Fibroblast of the conjunctiva (primary cell): ENCODE data around the gene CFAP161.

Experiments
- DNase-seq: peaks from one replicate; pipeline ENCODE4 v3.0.0-alpha.2; 2010; ENCODE audit warnings: low read depth

CFAP161 gene, protein sequence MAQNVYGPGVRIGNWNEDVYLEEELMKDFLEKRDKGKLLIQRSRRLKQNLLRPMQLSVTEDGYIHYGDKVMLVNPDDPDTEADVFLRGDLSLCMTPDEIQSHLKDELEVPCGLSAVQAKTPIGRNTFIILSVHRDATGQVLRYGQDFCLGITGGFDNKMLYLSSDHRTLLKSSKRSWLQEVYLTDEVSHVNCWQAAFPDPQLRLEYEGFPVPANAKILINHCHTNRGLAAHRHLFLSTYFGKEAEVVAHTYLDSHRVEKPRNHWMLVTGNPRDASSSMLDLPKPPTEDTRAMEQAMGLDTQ

DNA sequence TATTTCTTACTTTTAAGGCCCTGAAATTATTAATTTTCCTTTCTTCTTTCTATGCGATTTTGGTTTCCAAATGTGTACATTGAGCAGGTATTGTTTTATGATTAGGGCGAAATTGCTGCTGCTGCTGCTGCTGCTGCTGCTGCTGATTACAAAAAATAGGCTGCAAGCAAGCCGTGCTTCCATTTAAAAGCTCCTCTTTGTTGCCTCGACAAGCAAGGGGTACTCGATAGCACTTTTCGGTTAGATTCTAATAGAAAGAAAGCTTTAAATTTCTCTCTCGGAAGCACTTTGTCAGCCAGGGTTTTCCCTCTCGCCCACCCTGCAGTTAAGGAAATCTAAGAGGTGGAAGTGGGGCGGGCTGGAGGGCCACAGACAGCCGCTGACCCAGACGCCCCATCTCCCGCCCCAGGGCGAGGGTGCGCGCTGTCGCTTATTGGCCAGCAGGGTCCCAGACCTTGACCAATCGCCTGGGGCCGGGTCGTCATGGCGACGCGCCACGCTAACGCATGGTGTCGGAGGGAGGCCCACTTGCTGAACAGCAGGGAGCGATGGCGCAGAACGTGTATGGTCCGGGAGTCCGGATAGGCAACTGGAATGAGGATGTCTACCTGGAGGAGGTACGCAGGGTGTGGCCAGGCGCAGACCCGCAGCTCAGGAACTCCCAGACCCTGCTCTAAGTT lies at the start of gene CFAP161:
Gene CFAP161, plus strand, starts transcription at position 489 of the 680 bp plus-strand sequence. Its CDS starts 60 bp downstream, at position 549.
- DNase-seq, result no peak

DNA sequence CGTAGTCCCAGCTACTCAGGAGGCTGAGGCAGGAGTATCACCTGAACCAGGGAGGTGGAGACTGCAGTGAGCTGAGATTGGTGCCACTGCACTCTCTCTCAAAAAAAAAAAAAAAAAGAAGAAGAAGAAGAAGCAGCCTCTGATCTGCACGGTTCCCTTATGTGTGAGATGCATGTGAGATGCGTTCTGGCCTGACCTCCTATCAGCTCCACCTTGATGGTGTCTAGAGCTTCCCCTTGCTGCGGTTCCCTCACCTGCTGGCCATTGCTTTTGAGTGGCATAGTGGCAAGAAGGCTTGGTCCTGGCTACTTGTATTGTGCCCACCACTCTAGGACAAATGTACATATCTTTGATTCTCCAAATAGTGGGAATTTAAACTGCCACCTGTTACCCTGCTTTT lies 49.4 kb upstream of the CFAP161 start:
- DNase-seq, result no peak

DNA sequence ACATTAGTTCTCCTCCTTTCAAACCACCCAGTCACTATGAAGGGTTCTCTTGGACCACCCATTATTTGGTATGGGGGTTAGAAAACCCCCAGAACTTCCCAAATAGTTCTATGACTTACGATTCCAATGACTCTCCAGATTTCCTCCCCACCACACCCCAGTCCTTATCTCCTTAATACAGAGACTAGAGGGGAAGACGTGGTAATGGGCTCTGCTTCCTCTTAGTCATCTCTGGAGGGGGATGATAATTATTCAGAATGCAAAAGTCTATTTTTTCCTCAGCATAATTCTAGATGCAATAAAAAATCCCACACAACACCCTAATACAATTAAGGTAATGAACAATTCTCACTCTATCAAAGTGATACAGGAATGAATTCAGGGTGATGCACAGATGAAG lies 48.9 kb upstream of the CFAP161 start:
- DNase-seq, result no peak

DNA sequence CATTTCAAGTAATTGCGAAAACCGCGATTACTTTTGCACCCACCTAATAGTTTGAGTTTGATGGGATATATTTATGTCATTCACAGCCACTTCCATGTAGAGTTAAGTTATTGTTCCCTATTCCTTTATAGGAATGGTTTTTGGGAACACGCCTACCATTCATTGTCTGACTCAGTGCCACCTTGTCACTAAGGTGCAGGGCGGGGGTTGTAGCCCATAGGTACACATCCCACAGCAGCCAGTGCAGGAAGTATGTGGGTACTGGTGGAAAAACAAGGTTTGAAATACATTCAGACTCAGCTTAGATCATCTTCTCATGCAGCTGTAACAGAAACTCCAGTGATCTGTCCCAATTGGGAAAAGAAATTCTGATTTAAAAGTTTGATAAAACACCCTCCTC lies 48.2 kb upstream of the CFAP161 start:
- no peak for DNase-seq

DNA sequence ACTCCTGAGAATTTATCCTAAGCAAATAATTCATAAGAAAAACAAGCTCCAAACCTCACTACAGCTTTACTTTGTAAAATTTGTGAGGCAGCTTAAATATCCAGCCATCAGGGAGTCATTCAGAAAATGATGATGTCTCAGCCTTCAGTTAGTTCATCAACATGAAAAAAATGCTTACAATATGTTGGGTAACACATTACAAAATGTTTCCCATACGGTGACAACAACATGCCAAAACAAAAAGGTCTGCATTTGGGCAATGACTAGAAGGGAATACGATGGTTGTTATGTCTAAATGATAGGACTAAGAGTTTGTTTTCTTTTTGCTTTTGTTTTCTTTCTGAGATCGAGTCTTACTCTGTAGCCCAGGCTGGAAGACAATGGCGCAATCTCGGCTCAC lies 47.0 kb upstream of the CFAP161 start:
- peak; percentile 17 for DNase-seq

DNA sequence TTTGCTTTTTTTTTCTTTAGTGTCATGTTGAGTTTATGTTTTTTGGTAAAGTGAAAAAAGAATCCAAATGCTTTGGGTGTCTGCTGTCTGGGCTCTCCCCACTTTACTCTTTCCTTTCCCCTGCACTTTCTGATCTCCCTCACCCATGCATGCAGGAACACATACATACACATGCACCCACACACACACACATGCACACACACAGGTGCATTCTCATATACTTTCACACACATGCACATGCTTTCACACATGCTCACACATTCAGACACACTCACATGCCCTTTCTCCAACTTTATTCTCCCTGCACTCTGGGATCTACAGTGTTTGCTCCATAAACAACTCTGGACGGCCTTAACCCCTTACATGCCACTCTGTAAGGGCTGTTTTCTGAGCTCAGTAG lies 46.4 kb upstream of the CFAP161 start:
- DNase-seq, result no peak

DNA sequence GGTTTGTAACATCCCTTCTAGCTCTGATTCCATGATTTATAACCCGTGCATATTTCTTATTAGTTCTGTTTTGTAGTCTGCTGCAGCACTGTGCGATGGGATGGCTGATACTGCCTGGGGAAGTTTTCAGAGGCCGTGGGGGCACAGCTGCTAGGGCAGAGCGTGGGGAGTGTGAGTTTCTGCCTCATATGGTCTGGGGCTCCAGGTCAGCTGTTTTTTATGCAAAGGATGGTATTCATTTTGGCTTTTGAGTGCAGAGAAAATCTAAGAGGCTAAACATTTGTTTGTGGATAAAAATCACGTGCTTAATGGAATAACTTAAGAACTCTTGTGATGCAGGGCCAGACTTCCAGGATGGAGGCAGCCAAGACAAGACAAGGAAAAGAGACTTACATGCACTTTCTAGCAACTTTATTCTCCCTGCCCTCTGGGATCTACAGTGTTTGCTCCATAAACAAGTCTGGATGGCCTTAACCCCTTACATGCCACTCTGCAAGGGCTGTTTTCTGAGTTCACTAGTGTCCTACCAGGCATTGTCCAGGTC lies 45.5 kb upstream of the CFAP161 start:
- no peak for DNase-seq

DNA sequence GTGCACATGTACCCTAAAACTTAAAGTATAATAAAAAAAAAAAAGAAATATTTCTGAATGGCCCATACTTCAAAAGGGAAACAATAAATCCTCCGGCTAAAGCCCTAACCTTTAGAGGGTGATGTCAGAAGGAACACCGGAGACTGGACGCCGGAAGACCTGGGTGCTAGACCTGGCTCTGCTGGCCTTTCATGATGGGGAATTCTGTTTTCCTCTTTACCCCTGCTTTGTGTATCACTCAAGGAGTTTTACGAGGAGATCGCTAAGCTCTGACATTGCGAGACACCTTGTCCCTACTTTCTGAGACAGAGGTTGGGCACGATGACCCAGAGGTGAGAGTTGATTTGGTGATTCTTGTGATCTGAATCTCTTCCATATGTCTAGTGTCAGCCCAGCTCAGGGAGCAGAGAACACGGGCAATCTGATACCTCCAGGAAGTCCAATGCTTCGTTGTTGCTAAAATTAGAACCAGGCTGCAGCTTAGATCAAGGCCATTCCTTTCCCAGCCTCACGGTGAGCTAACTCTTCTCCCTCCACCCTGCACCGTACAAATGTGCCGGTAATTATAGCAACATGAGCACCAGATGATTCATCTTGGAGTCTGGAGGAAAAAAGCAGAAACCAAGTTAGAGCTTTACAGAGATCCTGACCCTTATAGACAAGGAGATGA lies 42.0 kb upstream of the CFAP161 start:
- peak; percentile 84 for DNase-seq

DNA sequence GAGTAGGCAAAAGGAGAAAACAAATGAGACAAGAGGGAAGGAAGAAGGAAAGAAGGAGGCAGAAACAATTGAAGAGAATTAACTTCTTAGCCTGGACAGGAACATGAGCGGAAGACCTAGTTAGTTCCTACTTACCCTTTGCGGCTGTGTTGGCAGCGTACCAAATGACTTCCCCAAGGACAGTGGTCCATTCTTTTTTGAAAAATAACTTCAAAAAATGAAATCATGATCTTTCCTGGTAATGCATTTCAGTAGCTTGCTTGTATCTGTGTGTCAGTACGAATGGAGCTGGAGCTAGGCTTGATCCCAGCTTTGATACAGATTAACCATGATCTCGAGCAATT lies 41.5 kb upstream of the CFAP161 start:
- DNase-seq, result no peak

DNA sequence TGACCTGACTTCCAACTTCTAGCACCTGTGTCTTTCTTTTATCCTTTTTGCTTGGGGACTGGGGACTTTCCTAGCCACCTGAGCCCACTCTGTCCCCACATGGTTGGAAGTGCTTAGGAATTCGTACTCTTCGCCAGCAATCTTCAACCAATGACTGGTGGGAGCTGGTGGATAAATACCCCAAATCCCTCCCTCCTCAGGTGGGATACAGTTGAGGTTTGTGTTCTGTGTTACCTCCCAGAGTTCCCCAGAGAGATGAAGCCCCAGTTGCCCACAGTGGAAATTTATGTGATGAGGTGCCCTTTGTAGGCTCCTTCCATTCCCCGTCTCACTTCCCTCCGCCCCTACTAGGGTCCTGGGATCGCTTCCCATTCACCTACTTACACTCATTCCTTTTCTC lies 40.1 kb upstream of the CFAP161 start:
- DNase-seq, result no peak

DNA sequence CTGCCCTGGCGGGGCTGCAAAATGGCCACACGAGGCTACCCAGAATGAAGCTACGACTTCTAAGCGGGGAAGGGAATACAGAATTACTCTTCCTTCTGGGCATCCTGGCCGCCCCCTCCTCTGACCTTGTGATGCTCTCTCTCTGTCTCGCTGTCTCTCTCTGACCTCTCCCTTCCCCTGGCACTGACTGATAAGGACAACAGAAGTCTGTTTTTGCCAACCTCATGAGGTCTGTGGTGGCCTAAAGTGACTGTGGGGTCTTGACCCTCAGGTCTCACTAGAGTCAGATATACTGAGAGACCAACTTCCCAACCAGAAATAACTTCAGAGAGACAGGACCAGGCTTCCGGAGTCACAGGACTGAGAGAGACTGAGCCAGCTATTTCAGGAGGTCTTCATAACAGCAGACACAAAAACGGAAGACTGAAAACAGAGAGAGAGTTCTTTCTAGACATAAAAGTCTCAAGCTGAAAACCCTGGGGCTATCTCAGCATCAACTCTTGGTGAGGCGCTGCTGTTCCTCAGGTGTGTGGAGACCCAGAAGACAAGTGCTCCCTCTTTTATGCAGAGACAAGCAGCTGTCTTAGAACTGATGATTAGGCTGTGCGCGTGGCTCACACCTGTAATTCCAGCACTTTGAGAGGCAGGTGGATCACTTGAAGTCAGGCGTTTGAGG lies 38.2 kb upstream of the CFAP161 start:
- DNase-seq, result no peak

DNA sequence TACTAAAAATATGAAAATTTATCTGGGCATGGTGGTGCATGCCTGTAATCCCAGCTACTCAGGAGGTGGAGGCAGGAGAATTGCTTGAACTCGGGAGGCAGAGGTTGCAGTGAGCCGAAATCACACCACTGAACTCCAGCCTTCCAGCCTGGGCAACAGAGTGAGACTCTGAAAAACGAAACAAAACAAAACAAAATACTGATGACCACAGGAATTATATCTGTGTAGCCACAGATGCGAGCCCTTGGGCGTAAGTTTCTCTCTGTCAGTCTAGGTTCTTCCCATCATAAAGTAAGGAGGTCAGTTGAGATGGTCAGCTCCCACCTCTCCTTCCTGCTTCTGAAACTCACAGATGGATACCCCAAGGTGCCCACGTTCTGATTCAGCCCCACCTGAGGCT lies 37.7 kb upstream of the CFAP161 start:
- DNase-seq, result no peak

DNA sequence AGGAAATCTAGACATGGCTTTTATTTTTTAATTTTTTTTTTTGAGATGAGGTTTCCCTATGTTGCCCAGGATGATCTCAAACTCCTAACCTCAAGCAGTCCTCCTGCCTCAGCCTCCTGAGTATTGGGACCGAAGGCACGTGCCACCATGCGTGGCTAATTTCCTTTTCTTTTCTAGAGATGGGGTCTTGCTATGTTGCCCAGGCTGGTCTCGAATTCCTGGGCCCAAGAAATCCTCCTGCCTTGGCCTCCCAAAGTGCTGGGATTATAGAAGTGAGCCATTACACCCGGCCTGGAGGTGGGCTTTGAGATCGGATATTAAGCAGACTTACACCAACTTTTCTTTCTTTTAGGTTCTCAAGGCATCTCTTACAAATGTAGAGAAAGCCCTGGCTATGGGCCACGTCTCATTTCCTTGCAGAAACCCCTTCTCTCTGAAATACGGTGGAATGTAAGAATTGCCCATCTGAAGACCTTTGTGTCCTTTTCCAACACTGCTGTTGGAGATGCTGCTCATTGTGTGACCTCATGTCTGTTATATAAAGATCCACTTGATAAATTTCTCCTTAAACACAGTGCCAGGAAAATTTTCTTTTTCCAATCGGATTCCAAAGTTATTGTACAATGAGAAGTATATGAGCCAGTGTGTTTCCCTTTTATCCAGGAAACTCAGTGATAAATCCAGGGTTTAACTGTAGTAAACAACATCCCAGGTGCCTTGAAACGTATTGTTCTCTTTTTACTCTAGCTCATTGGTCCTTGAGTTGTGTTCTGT lies 36.8 kb upstream of the CFAP161 start:
- DNase-seq, result no peak

DNA sequence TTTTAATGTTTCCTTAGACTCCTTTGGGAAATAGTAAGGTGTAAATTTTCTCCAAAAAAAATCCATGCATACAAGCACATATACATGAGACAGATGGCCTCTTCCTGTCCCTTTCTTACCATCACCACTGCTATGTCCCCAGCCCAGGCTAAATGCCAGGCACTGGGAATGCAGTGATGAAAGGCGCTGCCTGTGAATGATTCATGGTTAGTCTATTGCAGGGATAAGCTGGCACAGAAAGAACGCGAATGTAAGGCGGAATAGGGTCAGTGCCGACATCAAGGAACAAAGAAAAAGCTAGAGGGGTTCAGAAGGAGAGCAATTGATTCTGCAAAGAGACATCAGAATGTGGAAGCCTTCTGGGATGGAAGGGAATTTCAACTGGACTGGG lies 36.2 kb upstream of the CFAP161 start:
- no peak for DNase-seq

DNA sequence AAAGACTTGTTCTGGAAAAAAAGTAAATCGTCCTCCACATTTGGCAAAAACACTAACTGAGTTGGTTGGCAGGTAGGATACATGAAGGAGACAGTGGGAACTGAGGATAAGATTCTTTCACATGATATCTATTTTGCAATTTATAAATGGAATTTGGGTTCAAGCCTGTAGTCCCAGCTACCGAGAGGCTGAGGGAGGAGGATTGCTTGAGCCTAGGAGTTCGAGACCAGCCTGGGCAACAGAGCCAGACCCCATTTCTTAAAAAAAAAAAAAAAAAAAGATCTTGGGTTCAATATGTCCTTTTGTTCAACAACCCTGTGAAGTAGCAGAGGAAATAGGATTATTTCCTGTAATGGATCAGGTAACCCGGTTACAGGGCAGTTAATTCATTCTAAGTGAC lies 35.7 kb upstream of the CFAP161 start:
- no peak for DNase-seq

DNA sequence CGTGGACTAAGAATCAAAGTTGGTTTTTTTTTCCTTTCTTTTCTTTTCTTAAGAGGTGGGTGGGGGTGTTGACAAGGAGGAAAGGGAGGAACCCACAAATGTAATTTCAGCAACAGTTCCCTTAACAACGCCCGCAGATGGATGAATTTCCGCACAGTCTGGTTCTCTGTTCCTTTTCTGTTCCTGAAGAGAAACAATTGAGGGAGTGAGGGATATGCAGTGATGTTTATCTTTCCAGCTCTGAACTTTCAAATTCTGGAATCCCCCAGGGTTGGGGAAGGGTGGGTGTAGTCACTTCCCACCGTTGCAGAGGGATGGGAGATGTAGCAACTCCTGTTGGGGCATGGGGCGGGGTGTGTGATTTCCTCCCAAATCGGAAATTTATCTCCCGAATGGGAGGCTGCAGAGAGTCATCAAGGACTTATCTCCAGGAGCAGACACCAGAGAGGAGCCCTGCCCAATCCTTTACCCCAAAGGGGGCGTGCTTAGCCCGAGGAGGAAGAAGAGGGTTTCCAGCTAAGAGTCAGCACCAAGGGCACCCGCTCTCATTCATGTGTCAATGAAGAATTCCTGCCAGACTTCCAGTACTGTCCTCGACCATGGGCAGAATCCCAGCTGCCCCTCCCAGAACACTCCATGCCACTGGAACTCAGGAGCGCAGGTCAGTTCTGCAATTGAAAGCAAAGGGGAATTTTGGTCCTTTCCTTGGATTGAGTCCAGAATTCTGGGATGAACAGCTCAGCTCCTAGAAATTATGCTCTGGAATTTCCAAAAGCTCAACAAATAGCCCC lies 35.0 kb upstream of the CFAP161 start:
- no peak for DNase-seq

DNA sequence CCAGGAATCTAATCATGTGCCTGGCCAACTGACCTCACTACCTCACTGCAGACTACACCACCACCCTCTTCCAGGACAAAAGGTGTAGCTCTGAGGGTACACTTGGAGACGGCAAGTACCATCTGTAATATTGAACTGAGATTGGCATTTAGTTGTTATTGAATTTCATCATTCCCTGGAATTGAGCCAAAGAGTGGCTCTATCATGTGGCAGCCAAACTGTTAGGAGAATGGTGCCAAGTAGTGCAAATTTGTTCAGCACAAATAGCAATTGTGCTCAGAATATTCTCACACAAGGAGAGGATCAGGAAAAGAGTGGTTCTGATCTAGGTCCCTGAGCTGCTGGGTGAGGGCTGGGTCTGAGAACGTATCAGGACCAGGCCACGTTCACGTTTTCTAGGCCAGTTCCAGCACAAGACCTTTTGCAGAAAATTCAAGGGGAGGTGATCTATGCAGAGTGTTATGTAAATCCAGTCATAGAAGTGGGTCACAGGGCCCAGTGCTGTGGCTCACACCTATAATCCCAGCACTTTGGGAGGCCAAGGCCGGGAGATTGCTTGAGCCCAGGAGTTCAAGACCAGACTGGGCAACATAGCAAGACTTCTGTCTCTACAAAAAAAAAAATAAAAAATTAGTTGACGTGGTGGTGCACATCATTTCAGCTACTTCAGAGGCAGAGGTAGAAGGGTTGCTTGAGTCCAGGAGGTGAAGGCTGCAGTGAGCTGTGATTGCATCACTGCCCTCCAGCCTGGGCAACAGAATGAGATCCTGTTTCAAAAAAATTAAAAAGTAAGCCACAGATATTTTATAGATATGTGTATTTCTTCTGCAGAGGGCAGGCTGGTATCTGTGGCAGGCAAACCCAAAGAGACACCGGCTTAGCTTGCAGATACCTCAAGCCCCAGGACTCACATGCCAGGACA lies 31.9 kb upstream of the CFAP161 start:
- no peak for DNase-seq

DNA sequence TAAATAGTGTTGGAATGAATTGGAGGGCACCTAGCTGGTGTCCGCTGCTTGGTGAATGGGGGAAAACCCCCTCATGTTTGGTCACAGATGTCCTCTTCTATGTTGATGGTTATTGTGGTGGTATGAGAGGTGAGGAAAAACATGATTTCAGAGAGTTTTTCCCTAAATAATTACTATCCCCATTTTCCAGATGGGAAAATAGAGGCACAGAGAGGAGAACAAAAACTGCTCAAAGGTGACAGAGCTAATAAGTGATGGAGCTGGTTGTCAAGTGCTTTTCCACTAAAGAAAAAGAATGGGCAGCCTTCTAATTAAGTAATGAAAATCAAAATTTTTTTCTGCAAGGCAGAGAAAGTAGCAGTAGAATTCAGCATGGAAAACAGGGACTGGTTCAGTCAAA lies 30.2 kb upstream of the CFAP161 start:
- DNase-seq, result no peak

DNA sequence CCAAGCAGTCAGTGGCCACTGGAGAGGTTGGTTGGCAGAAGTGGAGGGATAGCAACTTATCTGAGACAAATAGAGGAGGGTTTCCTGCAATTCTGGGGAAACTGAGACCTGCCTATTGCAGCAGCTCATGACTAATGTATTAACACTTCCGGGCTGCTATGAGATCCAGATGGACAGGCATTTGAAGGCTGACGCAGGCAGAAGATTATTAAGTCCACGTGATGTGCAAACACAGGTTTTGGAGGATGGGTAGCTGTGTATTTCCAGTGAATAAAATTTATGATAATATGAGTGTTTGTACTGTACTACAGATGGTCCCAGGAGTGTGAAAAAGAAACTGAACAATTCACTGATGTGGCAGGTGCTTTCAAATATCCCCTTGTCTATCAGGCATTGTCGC lies 28.5 kb upstream of the CFAP161 start:
- no peak for DNase-seq

DNA sequence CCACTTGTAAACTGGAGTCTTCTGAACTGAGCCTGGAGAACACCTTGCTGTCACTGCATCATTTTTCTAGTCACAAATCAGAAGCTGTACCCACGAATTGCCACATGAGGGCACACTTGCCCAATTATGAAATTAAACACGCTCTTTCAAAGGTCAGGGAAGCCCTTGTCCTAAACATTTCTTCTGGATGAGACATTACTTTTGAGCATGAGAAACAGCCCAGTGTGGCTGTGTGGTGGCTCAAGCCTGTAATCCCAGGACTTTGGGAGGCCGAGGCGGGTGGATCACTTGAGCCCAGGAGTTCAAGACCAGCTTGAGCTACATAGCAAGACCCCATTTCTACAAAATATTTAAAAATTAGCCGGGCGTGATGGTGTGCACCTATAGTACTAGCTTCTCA lies 27.5 kb upstream of the CFAP161 start:
- DNase-seq, result peak; percentile 65
